Lower leg skin (tissue), 4 donors: ENCODE results near the gene CAND1. TPM values are rescaled to one million over a fixed set of nuclear protein-coding genes. Genes with fewer than 3 reads are reported as not detected.

ENCODE experiments used
- DNase-seq, 2 donors: peaks; one replicate each; pipeline ENCODE4 v3.0.0-alpha.2; 2019; ENCODE audit warnings: low spot score in 2 of 2
- H3K4me3 ChIP-seq: fragments of 200-600 bp; sonication (generic); 2 replicates; pipeline ENCODE4 v1.5.1; 2017; ENCODE audit warnings: mild to moderate bottlenecking, low read depth; ENCODE audit not compliant: poor library complexity, severe bottlenecking
- POLR2A ChIP-seq, 2 donors: fragments of 450-650 bp; IDR thresholded peaks; one replicate each; pipeline ENCODE4 v1.6.1; 2016 to 2017; ENCODE audit warnings: antibody characterized with exemption in 2 of 2, mild to moderate bottlenecking in 1 of 2, moderate library complexity in 1 of 2
- WGBS, 2 donors: methylation state at CpG; one replicate each; pipeline ENCODE4 v1.1.5; 2018; 5-methylcytosine and 5-hydroxymethylcytosine counted together
- intact Hi-C: fragments of 100-400 bp; cut with DNase I; formaldehyde crosslinking; loops from one replicate; pipeline ENCODE4 v1.15.0; 2023; ENCODE audit warnings: low total_unique reads
- total RNA-seq, 4 donors: library from RNA; depleted of rRNA; stranded (reverse); fragments of >200 nt; gene quantifications; one replicate each; pipeline ENCODE4 v1.1.0, GENCODE V29; 2016
- TF ChIP-seq, protein P1 (sequence below), 3 donors: fragments of 450-650 bp; IDR thresholded peaks; one replicate each; pipeline ENCODE4 v1.5.1; 2016; ENCODE audit warnings: antibody characterized with exemption in 3 of 3, mild to moderate bottlenecking in 3 of 3, moderate library complexity in 2 of 3

Gene CAND1
- total RNA-seq, 4 donors from 2014 or later: 46.2 to 75.5 (median 70.3) TPM

- no peak for DNase-seq
- intact Hi-C loops: no loop called here
- 8 to 9% methylated on average over 8 of the region's 8 CpGs for WGBS, 2 donors
These were observed 86.5 kb downstream of the CAND1 start for GRCh38 chr12:67355428-67356379.

GRCh38 chr12:67356380-67356774 lies 87.2 kb downstream of the CAND1 start:
- WGBS, 2 donors: 20 to 30% methylated on average over 1 of the region's 1 CpG
- no peak overlapping the region for H3K4me3 ChIP-seq
- intact Hi-C loops: no loop called here
- DNase-seq: no peak
- TF ChIP-seq, protein P1, sequence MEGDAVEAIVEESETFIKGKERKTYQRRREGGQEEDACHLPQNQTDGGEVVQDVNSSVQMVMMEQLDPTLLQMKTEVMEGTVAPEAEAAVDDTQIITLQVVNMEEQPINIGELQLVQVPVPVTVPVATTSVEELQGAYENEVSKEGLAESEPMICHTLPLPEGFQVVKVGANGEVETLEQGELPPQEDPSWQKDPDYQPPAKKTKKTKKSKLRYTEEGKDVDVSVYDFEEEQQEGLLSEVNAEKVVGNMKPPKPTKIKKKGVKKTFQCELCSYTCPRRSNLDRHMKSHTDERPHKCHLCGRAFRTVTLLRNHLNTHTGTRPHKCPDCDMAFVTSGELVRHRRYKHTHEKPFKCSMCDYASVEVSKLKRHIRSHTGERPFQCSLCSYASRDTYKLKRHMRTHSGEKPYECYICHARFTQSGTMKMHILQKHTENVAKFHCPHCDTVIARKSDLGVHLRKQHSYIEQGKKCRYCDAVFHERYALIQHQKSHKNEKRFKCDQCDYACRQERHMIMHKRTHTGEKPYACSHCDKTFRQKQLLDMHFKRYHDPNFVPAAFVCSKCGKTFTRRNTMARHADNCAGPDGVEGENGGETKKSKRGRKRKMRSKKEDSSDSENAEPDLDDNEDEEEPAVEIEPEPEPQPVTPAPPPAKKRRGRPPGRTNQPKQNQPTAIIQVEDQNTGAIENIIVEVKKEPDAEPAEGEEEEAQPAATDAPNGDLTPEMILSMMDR (IDR thresholded peaks at IDR 0.05): no peak
- no peak for TF ChIP-seq POLR2A (IDR thresholded peaks at IDR 0.05)

More at GRCh38 chr12:67355428-67356379, 86.5 kb downstream of the CAND1 start:
- TF ChIP-seq POLR2A (IDR thresholded peaks at IDR 0.05): no peak
- TF ChIP-seq, protein P1 (IDR thresholded peaks at IDR 0.05): no peak
- H3K4me3 ChIP-seq: no peak overlapping the region

- no peak overlapping the region for H3K4me3 ChIP-seq
- no peak for DNase-seq
- WGBS, 2 donors: 57 to 59% methylated on average over 7 of the region's 7 CpGs
- no peak for TF ChIP-seq POLR2A (IDR thresholded peaks at IDR 0.05)
- TF ChIP-seq, protein P1 (IDR thresholded peaks at IDR 0.05): no peak
- intact Hi-C loops: no loop called here
These were observed 88.4 kb downstream of the CAND1 start for GRCh38 chr12:67357376-67358125.

DNA sequence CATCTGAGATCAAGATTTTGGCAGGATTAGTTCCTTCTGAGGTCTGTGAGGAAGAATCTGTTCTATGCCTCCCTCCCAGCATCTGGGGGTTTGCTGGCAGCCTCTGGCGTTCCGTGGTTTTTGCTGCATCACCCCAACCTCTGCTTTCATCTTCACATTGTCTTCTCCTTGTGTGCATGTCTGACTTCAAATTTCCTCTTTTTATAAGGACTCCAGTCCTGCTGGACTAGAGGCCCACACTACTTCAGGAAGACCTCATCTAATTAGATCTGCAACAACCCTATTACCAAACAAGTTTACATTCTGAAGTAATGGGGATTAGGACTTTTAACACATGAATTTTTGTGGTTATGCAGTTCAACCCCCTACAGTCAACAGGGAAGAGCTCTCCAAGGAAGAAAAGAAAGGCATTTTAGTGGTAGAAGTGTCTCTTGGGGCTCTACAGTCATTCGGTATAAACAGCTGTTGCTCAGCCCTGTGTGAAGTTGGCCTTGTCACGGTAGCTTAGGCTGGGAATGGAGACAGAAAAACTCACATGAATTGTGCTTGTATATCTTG lies 89.7 kb downstream of the CAND1 start:
- H3K4me3 ChIP-seq: no peak overlapping the region
- intact Hi-C loops: no loop called here
- DNase-seq: no peak
- 34 to 43% methylated on average over 4 of the region's 4 CpGs for WGBS, 2 donors
- TF ChIP-seq, protein P1 (IDR thresholded peaks at IDR 0.05): no peak
- no peak for TF ChIP-seq POLR2A (IDR thresholded peaks at IDR 0.05)

DNA sequence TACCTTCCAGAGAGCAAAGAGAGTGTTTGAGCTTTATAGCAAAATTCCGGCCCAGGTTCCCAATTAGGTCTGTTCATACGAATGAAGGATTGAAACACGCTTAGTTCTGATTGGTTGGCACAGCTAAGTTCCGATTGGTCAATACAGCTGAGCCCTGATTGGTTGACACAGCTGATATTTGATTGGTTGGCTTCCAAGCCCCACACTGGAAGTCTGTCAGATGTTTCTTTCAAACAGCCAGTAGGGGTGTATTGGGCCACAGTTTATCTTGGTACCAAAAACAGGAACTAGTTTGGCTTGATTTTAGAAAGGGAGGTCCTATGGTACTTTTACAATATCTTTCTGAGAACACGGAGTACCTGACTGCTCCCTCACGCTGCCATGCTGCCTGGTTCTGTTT lies 93.4 kb downstream of the CAND1 start:
- 64 to 84% methylated on average over 6 of the region's 6 CpGs for WGBS, 2 donors
- no peak overlapping the region for H3K4me3 ChIP-seq
- intact Hi-C loops: no loop called here
- DNase-seq: no peak
- TF ChIP-seq, protein P1 (IDR thresholded peaks at IDR 0.05): no peak
